Cardiac fibroblast (primary cell): ENCODE data around the gene LSMEM2.
A peak's percentile ranks its signal among the peaks of the same experiment; 100 is the strongest.
"Not testable (repeated sequence)": the region's sequence is repeated elsewhere in the genome, so short reads cannot be mapped to it uniquely, and the experiment has no call there.

Source experiments
- DNase-seq, 2 donors: peaks; one replicate each; pipeline versions ENCODE4 v3.0.0 to v3.0.0-alpha.2; 2010; ENCODE audit warnings: low read depth in 2 of 2
- H3K4me3 ChIP-seq, 2 donors: replicated peaks in 1 of 2; 1 replicate in 1 of 2; 2 replicates in 1 of 2; pipeline ENCODE4 v1.5.1; 2011; ENCODE audit warnings: low read depth in 2 of 2, low read length in 2 of 2, mild to moderate bottlenecking in 2 of 2, moderate library complexity in 1 of 2
- CTCF ChIP-seq: IDR thresholded peaks from one replicate; pipeline ENCODE4 v1.5.1; 2011; ENCODE audit warnings: low read depth, mild to moderate bottlenecking, low read length, inconsistent platforms

The LSMEM2 gene

GRCh38 chr3:50241163-50241562, 37.7 kb upstream of the LSMEM2 start:
- no peak overlapping the region for H3K4me3 ChIP-seq
- no peak for DNase-seq
- no peak for TF ChIP-seq CTCF

GRCh38 chr3:50241713-50242380, 37.0 kb upstream of the LSMEM2 start:
- TF ChIP-seq CTCF: no peak
- DNase-seq: no peak
- no peak overlapping the region for H3K4me3 ChIP-seq

- DNase-seq: no peak
- TF ChIP-seq CTCF: no peak
- no peak overlapping the region for H3K4me3 ChIP-seq
Measured at GRCh38 chr3:50242381-50242770, 36.5 kb upstream of the LSMEM2 start.

GRCh38 chr3:50242851-50243542, 35.9 kb upstream of the LSMEM2 start:
- peak overlapping the region in 1 of 2 donors; percentile 10 for H3K4me3 ChIP-seq
- TF ChIP-seq CTCF: no peak
- peak; percentile 70 to 87 for DNase-seq

- DNase-seq: peak in 1 of 2 donors; percentile 49
- H3K4me3 ChIP-seq: no peak overlapping the region
- no peak for TF ChIP-seq CTCF
Measured at GRCh38 chr3:50243543-50243895, 35.4 kb upstream of the LSMEM2 start.

- not testable (repeated sequence) for DNase-seq, H3K4me3 ChIP-seq
Measured at GRCh38 chr3:50244813-50245212, 34.1 kb upstream of the LSMEM2 start.

GRCh38 chr3:50245251-50245745, 33.6 kb upstream of the LSMEM2 start:
- DNase-seq: no peak
- H3K4me3 ChIP-seq: peak overlapping the region in 1 of 2 donors; percentile 38
- TF ChIP-seq CTCF: no peak
